Activated CD4-positive, alpha-beta T cell treated with anti-CD3 and anti-CD28 coated beads for 24 hours (primary cell): ENCODE data around the gene NSD2.
"Not testable (repeated sequence)": the region's sequence is repeated elsewhere in the genome, so short reads cannot be mapped to it uniquely, and the experiment has no call there.

ENCODE experiments used
- DNase-seq, 2 donors: peaks; one replicate each; pipeline ENCODE4 v3.0.0-alpha.2; 2020; ENCODE audit warnings: low read depth in 2 of 2

Gene NSD2

DNA sequence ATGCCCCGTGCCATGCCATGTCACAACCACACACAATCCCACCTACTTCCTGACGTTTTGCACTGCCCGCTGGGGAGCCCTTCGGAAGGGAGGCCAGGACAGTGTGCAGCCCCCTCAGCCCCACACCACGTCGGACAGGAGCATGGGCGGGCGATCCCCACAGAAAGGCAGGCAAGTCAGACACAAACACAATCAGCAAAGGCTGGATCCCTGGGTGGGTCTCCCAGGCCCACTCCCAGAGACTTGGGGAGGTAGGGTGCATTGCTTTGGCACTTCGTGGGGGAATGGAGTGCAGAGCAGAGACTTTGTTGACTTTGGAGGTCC lies 29.3 kb upstream of the NSD2 start:
- DNase-seq, result no peak

GRCh38 chr4:1842339-1842895 lies 28.8 kb upstream of the NSD2 start:
- DNase-seq, result no peak

DNA sequence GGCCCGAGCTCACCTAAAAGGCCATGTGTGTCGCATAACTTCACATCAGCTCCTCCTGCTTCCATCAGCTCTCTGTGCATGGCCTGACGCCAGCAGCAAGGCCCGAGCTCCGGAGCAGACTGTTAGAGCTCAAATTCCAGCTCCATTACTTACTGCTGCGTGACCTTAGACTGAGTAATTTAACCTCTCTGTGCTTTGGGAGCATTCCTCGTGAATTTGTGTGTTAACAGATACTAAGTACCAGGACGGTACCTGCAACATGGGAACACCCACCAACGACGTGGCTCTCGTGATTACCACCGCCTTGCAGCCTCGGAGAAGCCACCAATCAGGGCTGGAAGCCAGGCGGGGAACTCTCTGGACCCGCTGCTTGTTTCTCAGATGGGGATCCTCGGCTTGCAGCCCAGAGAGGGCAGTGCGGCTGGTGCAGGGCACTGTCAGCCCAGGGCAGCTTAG lies 28.2 kb upstream of the NSD2 start:
- DNase-seq, result no peak

- DNase-seq, result no peak
These were observed 27.3 kb upstream of the NSD2 start for GRCh38 chr4:1843852-1844251.

- not testable (repeated sequence) for DNase-seq
These were observed 26.6 kb upstream of the NSD2 start for GRCh38 chr4:1844618-1845017.

DNA sequence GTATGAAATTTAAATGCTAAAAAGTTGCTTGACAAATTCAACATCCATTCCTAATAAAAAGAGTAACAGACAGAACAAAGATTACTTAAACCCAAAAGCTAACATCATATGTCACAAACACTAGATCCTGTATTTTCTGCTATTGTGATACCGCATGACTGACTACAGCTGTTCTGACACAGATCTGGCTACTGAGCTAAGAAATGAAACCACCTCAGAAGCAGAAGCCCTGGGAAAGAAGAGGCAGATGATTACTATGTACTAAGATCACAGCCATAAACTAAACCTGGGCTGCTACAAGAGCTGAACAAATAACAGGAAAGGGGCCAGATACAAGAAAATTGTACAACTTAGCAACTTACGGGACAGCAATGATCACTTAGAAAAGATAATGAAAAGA lies 24.6 kb upstream of the NSD2 start:
- DNase-seq, result no peak

- no peak for DNase-seq
These were observed 20.9 kb upstream of the NSD2 start for GRCh38 chr4:1850276-1850675.

DNA sequence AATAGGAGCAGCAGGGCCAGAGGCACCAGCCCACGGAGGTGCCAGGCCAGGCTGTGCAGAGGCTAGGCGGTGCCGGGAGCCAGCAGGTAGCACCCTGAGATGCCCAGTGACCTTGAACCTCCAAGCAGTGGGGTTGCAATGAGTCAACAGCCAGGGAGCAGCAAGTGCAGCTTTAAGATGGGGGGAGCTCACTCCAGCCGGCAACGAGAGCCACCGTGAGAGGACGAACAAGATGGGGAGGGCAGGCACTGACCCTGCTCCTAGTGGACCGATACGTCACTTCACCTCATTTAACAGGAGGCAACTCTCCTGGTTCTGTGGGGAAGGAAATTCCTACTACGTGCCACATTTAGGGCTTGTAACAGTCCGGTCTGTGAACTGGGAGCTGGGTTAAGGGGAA lies 20.0 kb upstream of the NSD2 start:
- DNase-seq, result no peak

DNA sequence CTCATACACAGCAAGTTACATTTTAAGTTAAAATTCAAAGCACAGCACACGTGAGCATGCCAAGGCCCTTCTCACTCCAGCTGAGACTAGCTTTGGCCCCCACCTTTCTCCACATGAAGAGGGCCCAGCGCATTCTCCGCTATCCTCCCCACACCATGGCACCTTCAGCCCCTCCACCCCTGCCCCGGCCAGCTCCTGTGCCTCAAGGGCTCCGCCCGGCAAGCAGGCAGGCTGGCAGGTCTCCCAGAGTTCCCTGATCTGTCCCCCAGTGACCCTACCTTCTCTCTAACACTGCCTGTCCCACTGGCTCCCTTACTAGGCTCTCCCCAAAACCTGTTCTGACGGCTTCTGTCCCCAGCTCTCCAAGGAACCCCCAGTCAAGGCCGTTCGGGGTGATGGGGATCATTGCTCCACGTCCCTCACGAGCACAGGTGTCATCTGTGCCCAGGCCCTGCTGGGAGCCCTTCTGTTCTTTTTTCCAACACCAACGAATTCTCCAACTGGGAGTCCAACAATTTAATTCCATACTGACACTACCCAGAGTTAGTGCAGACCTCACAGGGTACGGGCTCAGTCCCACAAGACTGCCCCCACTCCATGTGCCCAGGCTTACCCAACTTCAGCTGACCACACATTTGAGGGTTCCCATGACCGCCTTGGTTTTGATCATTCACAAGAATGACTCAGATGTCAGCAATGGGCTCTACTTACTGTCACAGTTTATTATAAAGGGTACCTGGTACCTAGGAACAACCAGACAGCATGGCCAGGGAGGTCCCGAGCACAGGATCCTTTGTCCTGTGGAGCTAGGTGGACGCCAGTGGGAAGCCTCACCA lies 19.4 kb upstream of the NSD2 start:
- DNase-seq, result no peak

DNA sequence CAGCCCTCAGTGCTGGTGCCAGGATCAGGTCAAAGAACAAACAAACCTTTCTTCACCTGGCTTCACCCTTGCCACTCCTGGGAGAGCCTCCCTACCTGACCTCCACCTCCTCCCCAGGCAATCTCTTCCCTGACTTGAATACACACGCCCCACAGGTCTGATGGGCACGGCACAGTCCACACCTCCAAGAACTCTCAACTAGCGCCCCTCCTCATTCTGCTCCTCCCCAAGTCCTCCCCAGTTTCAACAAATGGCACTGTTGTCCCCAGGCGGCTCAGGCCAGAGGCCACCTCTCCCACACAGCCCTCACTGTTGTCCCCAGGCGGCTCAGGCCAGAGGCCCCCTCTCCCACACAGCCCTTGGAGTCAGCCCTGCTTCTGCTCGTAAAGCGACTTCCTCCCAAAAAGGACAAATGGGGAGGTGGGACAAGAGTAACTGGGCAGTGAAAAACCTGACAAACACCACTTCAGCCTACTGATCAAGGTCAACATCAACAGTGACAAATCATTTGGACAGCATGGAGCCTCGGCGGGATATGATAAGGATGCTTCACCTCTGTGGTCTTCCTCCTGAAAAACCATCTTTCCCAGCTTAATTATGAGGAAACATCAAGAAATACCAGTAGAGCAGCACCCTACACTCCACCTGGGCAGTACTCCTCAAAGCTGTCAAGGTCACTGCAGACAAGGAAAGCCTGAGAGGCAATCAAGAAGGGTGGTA lies 18.1 kb upstream of the NSD2 start:
- no peak for DNase-seq

GRCh38 chr4:1854752-1855151 lies 16.4 kb upstream of the NSD2 start:
- DNase-seq, result no peak

DNA sequence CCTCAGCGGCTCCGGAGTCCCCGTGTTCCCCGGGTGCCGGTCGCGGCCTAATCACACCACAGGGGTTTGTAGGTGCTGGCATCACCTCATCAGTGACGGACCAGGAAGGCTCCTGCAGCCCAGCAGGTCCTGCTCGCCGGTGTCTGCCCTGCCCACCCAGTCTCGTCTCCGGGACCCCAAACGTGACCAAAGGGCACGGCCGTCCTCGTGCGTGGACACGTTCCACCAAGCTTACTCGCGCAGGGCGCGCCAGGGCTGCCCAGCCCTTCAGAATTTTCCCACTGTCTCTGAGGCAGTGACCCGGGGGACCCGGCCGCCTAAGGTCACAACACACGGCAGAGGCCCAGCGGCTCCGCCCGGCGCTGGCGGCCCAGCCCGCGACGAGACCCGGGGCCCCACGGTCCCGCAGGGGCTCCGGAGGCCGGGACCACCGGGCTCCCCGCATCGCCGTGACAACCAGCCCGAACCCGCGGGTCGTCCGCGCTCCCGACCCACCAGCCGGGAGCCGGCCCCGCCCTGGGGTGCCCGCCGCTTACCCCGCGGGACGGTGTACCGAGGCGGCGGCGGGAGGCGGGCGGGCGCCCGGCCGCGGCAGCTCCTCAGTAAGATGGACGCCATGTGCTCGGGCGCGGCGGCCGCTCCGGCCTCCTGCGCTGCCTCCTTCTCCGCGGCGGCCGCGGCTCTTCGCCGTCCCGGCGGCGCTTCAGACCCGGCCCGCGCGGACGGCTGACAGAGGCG lies 15.7 kb upstream of the NSD2 start:
- DNase-seq, result no peak

- DNase-seq, result peak; percentile 85 to 88
These were observed 14.9 kb upstream of the NSD2 start, which contains the start of gene LETM1 for GRCh38 chr4:1856071-1856942. TSS of gene LETM1 (minus strand) at chr4:1856156. CDS start at chr4:1855950, 206 bp downstream.

GRCh38 chr4:1856943-1857699 lies 14.1 kb upstream of the NSD2 start:
- no peak for DNase-seq

GRCh38 chr4:1857931-1858330 lies 13.3 kb upstream of the NSD2 start:
- DNase-seq, result no peak

GRCh38 chr4:1859389-1859753 lies 11.8 kb upstream of the NSD2 start:
- DNase-seq, result no peak

DNA sequence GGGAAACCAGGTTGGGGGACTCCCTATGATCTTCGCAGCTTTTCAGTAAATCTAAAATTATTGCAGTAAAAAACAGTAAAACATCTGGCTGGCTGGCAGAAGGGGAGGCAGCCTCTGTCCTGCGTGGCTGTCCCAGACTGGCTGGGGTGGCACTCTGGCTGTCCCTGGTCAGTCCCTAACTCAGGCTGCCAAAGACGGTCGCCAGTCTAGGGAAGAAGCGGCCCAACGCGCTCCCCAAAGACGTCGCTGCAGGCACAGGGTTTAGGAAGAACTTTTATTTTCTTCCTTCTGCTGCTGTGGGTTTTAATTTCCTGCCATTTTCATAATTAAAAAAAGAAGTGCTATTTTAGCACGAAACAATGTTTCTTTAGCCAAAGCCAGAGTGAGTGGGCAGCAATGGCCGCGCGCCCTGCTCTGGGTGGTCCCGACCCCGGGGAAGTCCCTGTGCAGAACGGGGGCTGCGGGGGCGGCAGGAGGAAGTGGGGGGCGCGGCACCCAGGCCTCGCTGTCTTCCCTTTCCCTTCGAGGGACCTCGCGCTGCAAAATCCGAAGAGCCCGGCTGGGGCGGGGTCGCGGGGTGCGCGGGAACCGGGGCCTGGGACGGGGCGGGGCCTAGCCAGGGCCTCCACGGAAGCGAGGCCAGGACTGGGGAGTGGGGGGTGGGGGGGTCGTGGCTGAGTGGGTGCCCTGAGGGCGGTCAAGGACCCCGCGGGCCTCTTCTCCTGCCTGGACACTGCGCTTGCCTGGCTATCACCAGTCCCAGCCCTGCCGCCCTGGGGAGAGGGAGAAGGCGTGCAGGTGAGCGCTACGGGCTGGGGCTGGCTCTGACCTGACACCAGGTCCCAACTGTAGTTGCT lies 8.9 kb upstream of the NSD2 start:
- DNase-seq, result no peak

- no peak for DNase-seq
These were observed 8.3 kb upstream of the NSD2 start for GRCh38 chr4:1862961-1863296.

DNA sequence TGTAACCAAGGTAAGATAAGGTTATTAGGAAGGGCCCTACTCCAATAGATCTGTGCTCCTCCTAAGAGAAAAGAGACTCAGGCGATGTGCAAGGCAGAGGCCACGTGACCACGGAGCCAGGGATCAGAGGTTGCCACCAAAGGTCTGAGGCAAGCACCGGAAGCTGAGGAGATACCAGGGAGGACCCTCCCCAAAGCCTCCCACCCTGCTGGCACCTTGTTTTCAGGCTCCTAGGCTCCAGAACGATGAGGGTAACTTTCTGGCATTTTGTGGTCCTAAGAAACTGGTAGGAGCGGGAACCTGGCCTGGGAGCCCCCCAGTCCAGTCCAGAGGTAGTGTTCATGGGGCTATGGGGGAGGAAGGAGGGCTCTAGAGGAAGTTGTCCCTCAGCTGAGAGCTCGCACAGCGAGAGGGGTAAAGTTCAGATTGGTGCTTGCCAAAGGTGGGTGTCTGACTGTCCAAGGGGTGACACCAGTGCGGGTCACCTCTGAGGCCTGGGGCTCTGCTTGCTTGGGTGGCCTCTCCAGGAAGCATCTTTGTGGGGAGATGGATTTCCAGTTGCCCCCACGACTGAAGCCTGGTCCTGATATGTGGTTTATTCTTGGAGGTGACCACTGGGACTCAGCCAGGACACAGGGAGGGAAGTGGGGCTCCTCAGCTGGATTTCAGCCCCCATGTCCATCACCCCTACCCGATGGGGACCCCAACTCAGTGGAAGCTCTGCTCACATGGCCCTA lies 7.7 kb upstream of the NSD2 start:
- no peak for DNase-seq
